ENCODE data around the gene SETD2.
"Not testable (repeated sequence)": the region's sequence is repeated elsewhere in the genome, so short reads cannot be mapped to it uniquely, and the experiment has no call there.

SETD2 gene

DNA sequence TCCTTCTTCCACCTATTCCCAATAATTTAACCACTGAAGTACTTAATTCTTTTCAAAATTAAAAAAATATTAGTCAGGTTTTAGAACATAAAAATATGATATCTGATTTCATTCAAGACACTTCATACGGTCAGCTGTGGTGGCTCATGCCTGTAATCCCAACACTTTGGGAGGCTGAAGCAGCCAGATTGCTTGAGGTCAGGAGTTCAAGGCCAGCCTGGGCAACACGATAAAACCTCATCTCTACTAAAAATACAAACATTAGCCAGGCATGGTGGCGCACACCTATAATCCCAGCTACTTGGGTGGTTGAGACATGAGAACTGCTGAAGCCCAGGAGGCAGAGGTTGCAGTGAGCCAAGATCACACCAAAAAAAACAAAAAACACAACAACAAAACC, 127.8 kb downstream of the SETD2 start:
- no peak overlapping the region for H3K27ac ChIP-seq
- no peaks in the 10 kb centered on the region for H3K9me3 ChIP-seq
- no peak for DNase-seq
- no peaks in the 10 kb centered on the region for H3K4me1 ChIP-seq
- peaks cover 50 to 91% (median 54%) of the 10 kb centered on the region in 3 donors for H3K36me3 ChIP-seq
- H3K4me3 ChIP-seq: no peak overlapping the region
- TF ChIP-seq, protein P1, sequence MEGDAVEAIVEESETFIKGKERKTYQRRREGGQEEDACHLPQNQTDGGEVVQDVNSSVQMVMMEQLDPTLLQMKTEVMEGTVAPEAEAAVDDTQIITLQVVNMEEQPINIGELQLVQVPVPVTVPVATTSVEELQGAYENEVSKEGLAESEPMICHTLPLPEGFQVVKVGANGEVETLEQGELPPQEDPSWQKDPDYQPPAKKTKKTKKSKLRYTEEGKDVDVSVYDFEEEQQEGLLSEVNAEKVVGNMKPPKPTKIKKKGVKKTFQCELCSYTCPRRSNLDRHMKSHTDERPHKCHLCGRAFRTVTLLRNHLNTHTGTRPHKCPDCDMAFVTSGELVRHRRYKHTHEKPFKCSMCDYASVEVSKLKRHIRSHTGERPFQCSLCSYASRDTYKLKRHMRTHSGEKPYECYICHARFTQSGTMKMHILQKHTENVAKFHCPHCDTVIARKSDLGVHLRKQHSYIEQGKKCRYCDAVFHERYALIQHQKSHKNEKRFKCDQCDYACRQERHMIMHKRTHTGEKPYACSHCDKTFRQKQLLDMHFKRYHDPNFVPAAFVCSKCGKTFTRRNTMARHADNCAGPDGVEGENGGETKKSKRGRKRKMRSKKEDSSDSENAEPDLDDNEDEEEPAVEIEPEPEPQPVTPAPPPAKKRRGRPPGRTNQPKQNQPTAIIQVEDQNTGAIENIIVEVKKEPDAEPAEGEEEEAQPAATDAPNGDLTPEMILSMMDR (IDR thresholded peaks at IDR 0.05): no peak
- intact Hi-C loops (cut with DNase I; ENCODE audit: low total_unique reads): no loop called here
- no peaks in the 10 kb centered on the region for H3K27me3 ChIP-seq

DNA sequence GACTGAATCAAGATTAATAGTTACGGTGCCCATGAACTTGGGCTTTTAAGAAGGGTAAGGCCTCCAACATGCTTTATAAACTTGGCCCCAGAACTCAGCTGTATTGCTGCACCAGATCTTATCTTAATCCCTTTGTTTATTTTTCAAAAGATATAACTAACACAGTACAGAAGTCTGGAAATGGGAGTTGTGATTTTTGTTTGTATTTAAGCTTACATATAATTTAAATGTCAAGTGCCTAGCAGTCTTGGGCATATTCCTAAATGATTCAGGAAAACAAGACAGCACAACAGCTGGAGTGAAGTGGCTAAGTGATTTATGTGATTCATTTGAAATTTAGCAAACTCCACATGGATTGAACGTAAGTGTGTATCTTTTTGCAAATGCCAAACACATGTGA, 128.3 kb downstream of the SETD2 start:
- Histone ChIP-seq H3K9me3 (no peaks in the 10 kb centered on the region), H3K27me3 (no peaks in the 10 kb centered on the region), H3K4me1 (no peaks in the 10 kb centered on the region), H3K4me3 (no peak overlapping the region), H3K27ac (no peak overlapping the region), H3K36me3 (peaks cover 45 to 89% (median 49%) of the 10 kb centered on the region in 3 donors)
- TF ChIP-seq, protein P1 (IDR thresholded peaks at IDR 0.05): no peak
- intact Hi-C loops (cut with DNase I; ENCODE audit: low total_unique reads): no loop called here
- no peak for DNase-seq

GRCh38 chr3:47034868-47035489, 128.9 kb downstream of the SETD2 start:
- H3K4me3 ChIP-seq: no peak overlapping the region
- H3K9me3 ChIP-seq: no peaks in the 10 kb centered on the region
- peaks cover 39 to 83% (median 42%) of the 10 kb centered on the region in 3 donors for H3K36me3 ChIP-seq
- no peak overlapping the region for H3K27ac ChIP-seq
- no peaks in the 10 kb centered on the region for H3K27me3 ChIP-seq
- TF ChIP-seq, protein P1 (IDR thresholded peaks at IDR 0.05): no peak
- no peaks in the 10 kb centered on the region for H3K4me1 ChIP-seq
- intact Hi-C loops (cut with DNase I; ENCODE audit: low total_unique reads): no loop called here
- DNase-seq: no peak

DNA sequence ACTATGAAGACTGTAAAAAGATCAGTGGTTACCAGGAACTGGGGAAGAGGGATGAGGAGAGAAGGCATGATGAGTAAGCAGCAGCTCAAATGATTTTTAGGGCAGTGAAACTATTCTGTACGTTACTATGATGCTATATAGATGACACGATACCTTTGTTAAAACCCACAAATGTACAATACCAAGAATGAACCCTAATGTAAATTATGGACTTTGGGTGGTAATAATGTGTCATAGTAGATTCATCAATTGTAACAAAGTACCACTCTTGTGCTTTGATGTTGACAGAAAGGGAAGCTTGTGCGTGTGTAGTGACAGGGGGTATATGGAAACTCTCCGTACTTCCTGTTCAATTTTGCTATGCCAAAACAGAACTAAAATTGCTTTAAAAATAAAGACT, 132.9 kb downstream of the SETD2 start:
- H3K27ac ChIP-seq; intact Hi-C loops (cut with DNase I; ENCODE audit: low total_unique reads): not testable (repeated sequence)
- peaks cover 8 to 46% (median 18%) of the 10 kb centered on the region in 3 donors for H3K36me3 ChIP-seq

GRCh38 chr3:47028667-47029066, 135.2 kb downstream of the SETD2 start:
- no peaks in the 10 kb centered on the region for H3K27me3 ChIP-seq
- H3K27ac ChIP-seq: no peak overlapping the region
- DNase-seq: no peak
- intact Hi-C loops (cut with DNase I; ENCODE audit: low total_unique reads): no loop called here
- peaks cover 0 to 22% (median 0%) of the 10 kb centered on the region in 3 donors for H3K36me3 ChIP-seq
- H3K4me1 ChIP-seq: no peaks in the 10 kb centered on the region
- H3K9me3 ChIP-seq: no peaks in the 10 kb centered on the region
- TF ChIP-seq, protein P1 (IDR thresholded peaks at IDR 0.05): no peak
- H3K4me3 ChIP-seq: no peak overlapping the region

More for the DNA sequence above, 132.9 kb downstream of the SETD2 start:
- H3K27me3 ChIP-seq, H3K4me1 ChIP-seq, DNase-seq, H3K4me3 ChIP-seq, H3K9me3 ChIP-seq: not testable (repeated sequence)

DNA sequence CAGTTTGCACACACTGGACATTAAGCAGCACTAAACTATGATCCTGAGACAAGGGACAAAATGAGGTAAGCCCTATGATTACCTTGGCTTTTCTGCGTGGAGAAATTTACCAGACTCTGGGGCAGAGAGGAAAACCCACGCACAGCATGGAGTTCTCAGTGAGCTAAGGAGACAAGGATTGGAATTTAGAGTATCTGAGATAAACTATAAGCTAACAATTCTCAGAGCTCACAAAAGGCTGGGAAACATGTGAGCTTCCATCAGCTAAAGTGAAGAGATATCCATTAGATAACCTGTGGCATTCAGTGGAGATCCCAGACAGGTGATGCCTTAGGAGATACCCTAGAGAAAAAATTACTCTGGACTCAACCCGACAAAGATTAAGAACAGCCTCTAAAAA, 135.8 kb downstream of the SETD2 start:
- intact Hi-C loops (cut with DNase I; ENCODE audit: low total_unique reads): no loop called here
- peaks cover 0 to 19% (median 0%) of the 10 kb centered on the region in 3 donors for H3K36me3 ChIP-seq

GRCh38 chr3:47026432-47026831, 137.5 kb downstream of the SETD2 start:
- intact Hi-C loops (cut with DNase I; ENCODE audit: low total_unique reads); H3K27me3 ChIP-seq; H3K9me3 ChIP-seq; DNase-seq; H3K27ac ChIP-seq; H3K4me1 ChIP-seq; H3K4me3 ChIP-seq; H3K36me3 ChIP-seq: not testable (repeated sequence)

More for the DNA sequence above, 135.8 kb downstream of the SETD2 start:
- no peak overlapping the region for H3K4me3 ChIP-seq
- TF ChIP-seq, protein P1 (IDR thresholded peaks at IDR 0.05): no peak
- H3K27ac ChIP-seq: no peak overlapping the region
- no peak for DNase-seq
- no peaks in the 10 kb centered on the region for H3K9me3 ChIP-seq
- no peaks in the 10 kb centered on the region for H3K4me1 ChIP-seq
- H3K27me3 ChIP-seq: no peaks in the 10 kb centered on the region
